Peyer's patch (tissue), 4 donors: Measurements from ENCODE around the gene DIO3. TPM values are rescaled to one million over a fixed set of nuclear protein-coding genes. Genes with fewer than 3 reads are reported as not detected.

ENCODE experiments used
- DNase-seq, 3 donors: peaks; one replicate each; pipeline ENCODE4 v3.0.0-alpha.2; 2017 to 2019
- H3K27ac ChIP-seq, 4 donors: fragments of 200-600 bp; sonication (generic); one replicate each; pipeline ENCODE4 v1.5.1; 2016 to 2019
- H3K27me3 ChIP-seq, 2 donors: fragments of 200-600 bp; sonication (generic); one replicate each; pipeline ENCODE4 v1.5.1; 2019
- H3K36me3 ChIP-seq, 3 donors: fragments of 200-600 bp; sonication (generic); one replicate each; pipeline ENCODE4 v1.5.1; 2016 to 2019
- H3K4me1 ChIP-seq, 4 donors: fragments of 200-600 bp; sonication (generic); one replicate each; pipeline ENCODE4 v1.5.1; 2016 to 2019
- H3K4me3 ChIP-seq, 4 donors: fragments of 200-600 bp; sonication (generic); 1 replicate in 3 of 4; 2 replicates in 1 of 4; pipeline ENCODE4 v1.5.1; 2016 to 2019; ENCODE audit warnings: mild to moderate bottlenecking in 1 of 4
- H3K9me3 ChIP-seq, 4 donors: fragments of 200-600 bp; sonication (generic); one replicate each; pipeline ENCODE4 v1.5.1; 2016 to 2019; ENCODE audit warnings: mild to moderate bottlenecking in 1 of 4
- CTCF ChIP-seq, 6 experiments: fragments of 450-650 bp in 4 of 6; fragments of 200-600 bp in 2 of 6; sonication (generic) in 1 of 6; IDR thresholded peaks; one replicate each; pipeline ENCODE4 v1.5.1; 2017 to 2019; ENCODE audit warnings: antibody characterized with exemption in 6 of 6, mild to moderate bottlenecking in 3 of 6, moderate library complexity in 1 of 6
- POLR2A ChIP-seq, 2 donors: fragments of 450-650 bp; IDR thresholded peaks; one replicate each; pipeline ENCODE4 v1.5.1; 2017; ENCODE audit warnings: antibody characterized with exemption in 2 of 2, mild to moderate bottlenecking in 2 of 2, moderate library complexity in 2 of 2
- total RNA-seq, 4 donors: library from RNA; depleted of rRNA; stranded (reverse); fragments of >200 nt; gene quantifications; one replicate each; pipeline ENCODE4 v1.1.0, GENCODE V29; 2016

Gene DIO3
- total RNA-seq, 4 donors from 2014 or later, result 0.40 to 1.7 TPM; not detected in 2

- no peaks in the 10 kb centered on the region for H3K27me3 ChIP-seq
- no peaks in the 10 kb centered on the region for H3K9me3 ChIP-seq
- no peak for DNase-seq
- H3K36me3 ChIP-seq, result no peaks in the 10 kb centered on the region
- peaks cover 0 to 13% (median 4%) of the 10 kb centered on the region in 4 donors for H3K4me1 ChIP-seq
- no peak overlapping the region for H3K27ac ChIP-seq
- TF ChIP-seq POLR2A (IDR thresholded peaks at IDR 0.05), result no peak
- TF ChIP-seq CTCF (IDR thresholded peaks at IDR 0.05), result no peak
- H3K4me3 ChIP-seq, result no peak overlapping the region
Observed at GRCh38 chr14:101593411-101594238, 32.3 kb downstream of the DIO3 start.

DNA sequence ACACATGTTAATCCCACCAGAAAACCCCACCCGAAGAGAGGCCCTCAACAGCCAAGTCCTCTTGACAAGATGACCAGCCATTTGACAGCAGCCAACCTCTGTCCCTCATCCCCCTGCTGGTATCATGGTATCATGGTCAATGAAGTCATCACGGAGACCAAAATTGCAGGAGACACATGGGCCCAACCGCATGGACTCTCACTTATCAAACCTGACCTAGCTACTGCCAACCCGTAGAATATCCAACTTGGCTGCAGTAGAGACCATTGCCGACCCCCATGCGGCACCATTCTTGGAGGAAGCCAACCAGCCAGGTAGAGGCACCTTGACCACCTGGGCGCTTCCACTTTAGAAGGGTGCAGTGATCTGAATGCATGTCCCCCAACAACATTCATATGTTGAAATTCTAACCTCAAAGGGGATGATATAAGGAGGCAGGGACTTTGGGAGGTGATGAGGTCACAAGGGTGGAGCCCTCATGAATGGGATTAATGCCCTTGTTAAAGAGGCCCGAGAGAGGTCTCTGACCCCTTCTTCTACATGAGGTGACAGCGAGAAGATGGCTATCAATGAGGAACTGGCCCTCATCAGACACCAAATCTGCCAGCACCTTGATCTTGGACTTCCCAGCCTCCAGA lies 33.3 kb downstream of the DIO3 start:
- Histone ChIP-seq H3K4me1 (peaks cover 0 to 13% (median 4%) of the 10 kb centered on the region in 4 donors), H3K36me3 (no peaks in the 10 kb centered on the region), H3K27me3 (no peaks in the 10 kb centered on the region), H3K27ac (no peak overlapping the region), H3K4me3 (no peak overlapping the region), H3K9me3 (no peaks in the 10 kb centered on the region)
- TF ChIP-seq CTCF (IDR thresholded peaks at IDR 0.05), result no peak
- TF ChIP-seq POLR2A (IDR thresholded peaks at IDR 0.05), result no peak
- no peak for DNase-seq

DNA sequence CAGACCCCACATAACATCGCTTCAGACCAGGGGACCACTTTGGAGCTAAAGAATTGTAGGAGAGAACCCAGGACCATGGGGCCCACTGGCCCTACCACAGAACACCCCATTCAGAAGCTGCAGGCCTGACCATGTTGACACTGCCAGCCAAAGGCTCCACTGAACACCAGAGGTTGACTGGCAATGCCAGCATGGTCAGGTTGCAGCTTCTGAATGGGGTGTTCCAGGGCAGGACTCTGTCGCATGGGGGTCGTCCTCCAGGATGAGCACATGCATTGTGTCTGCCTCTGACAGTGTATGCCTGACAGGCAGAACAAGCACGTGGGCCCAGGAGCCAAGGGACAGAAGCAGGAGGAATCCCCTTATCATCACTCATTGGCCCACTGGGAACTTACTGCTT lies 34.1 kb downstream of the DIO3 start:
- Histone ChIP-seq H3K4me1 (peaks cover 0 to 13% (median 4%) of the 10 kb centered on the region in 4 donors), H3K9me3 (no peaks in the 10 kb centered on the region), H3K27me3 (no peaks in the 10 kb centered on the region), H3K36me3 (no peaks in the 10 kb centered on the region), H3K27ac (no peak overlapping the region), H3K4me3 (no peak overlapping the region)
- TF ChIP-seq CTCF (IDR thresholded peaks at IDR 0.05) (no peak), POLR2A (IDR thresholded peaks at IDR 0.05) (no peak)
- no peak for DNase-seq

DNA sequence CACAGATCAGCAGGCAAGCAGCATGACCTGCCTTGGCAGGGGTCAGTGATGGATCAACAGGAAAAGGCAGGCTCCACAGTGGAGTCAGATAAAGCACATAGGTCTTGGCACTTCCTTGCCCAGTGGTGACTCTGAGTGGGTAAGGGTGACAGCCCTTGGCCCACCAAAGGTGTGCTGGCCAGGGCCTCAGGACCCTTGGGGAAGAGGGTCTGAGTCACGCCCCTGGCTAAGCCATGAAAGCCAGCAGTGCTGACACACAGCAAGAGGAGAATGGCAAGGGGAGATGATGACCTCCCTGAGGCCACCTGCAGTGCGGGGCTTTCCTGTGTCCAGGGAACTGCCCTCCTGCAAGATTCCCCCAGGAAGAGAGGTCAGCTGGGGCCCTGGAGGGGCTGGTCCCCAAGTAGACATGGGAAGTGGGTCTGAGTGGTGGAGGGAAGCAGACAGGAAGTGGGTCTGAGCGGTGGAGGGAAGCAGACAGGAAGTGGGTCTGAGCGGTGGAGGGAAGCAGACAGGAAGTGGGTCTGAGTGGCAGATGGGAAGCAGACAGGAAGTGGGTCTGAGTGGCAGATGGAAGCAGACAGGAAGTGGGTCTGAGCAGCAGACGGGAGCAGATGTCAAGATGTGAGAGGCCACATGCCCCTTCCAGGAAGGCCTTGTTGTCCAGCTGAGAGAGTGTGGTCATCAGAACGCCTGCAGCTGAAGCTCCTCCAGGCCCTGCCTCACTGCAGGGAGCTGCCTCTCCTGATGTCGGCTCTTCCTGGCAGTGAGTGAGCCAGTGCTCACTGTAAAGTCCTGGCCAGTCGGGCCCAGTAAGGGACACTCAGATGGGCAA lies 34.8 kb downstream of the DIO3 start:
- no peak overlapping the region for H3K4me3 ChIP-seq
- peaks cover 0 to 13% (median 4%) of the 10 kb centered on the region in 4 donors for H3K4me1 ChIP-seq
- H3K9me3 ChIP-seq, result no peaks in the 10 kb centered on the region
- H3K27ac ChIP-seq, result peak overlapping the region in 2 of 4 donors; percentile 9 to 42
- peak in 2 of 3 donors; percentile 25 to 55 for DNase-seq
- H3K36me3 ChIP-seq, result no peaks in the 10 kb centered on the region
- no peaks in the 10 kb centered on the region for H3K27me3 ChIP-seq
- TF ChIP-seq CTCF (IDR thresholded peaks at IDR 0.05) (no peak), POLR2A (IDR thresholded peaks at IDR 0.05) (no peak)

GRCh38 chr14:101596742-101597141 lies 35.4 kb downstream of the DIO3 start:
- no peak overlapping the region for H3K4me3 ChIP-seq
- H3K27ac ChIP-seq, result peak overlapping the region in 1 of 4 donors; percentile 42
- no peaks in the 10 kb centered on the region for H3K9me3 ChIP-seq
- no peaks in the 10 kb centered on the region for H3K36me3 ChIP-seq
- TF ChIP-seq POLR2A (IDR thresholded peaks at IDR 0.05) (no peak), CTCF (IDR thresholded peaks at IDR 0.05) (no peak)
- H3K27me3 ChIP-seq, result no peaks in the 10 kb centered on the region
- no peak for DNase-seq
- peaks cover 0 to 13% (median 4%) of the 10 kb centered on the region in 4 donors for H3K4me1 ChIP-seq
